AG10803 (cell line): ENCODE measurements around the gene RPS6KL1.
A peak's percentile ranks its signal among the peaks of the same experiment; 100 is the strongest.

Experiments used
- DNase-seq: peaks from one replicate; pipeline ENCODE4 v3.0.0; 2010; ENCODE audit warnings: low read depth
- H3K4me3 ChIP-seq: 2 replicates; pipeline ENCODE4 v1.5.1; 2011; ENCODE audit warnings: mild to moderate bottlenecking, low read length, control low read depth
- CTCF ChIP-seq: conservative IDR thresholded peaks from 2 replicates; pipeline ENCODE4 v1.5.1; 2011; ENCODE audit warnings: mild to moderate bottlenecking, low read length, control low read depth, inconsistent platforms

RPS6KL1 gene

DNA sequence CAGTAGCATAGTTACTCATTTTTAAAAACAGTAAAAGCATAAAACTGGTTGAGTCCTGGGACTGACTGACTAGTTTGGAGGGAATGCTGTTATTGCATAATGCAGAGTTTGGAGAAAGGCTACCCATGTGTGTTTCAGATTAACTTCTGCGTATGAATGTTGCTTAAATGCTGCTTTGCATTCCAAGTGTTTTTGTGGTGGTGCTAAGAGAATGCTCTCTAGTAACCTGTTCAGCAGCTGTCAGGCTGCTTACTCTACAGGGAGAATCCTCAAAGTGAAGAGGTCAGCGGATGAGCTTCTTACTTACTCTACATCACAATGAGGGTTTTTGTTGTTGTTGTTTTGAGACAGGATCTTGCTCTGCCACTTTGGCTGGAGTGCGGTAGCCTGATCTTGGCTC is 37.1 kb downstream of the RPS6KL1 start:
- no peak overlapping the region for H3K4me3 ChIP-seq
- TF ChIP-seq CTCF = no peak
- DNase-seq = peak; percentile 99

DNA sequence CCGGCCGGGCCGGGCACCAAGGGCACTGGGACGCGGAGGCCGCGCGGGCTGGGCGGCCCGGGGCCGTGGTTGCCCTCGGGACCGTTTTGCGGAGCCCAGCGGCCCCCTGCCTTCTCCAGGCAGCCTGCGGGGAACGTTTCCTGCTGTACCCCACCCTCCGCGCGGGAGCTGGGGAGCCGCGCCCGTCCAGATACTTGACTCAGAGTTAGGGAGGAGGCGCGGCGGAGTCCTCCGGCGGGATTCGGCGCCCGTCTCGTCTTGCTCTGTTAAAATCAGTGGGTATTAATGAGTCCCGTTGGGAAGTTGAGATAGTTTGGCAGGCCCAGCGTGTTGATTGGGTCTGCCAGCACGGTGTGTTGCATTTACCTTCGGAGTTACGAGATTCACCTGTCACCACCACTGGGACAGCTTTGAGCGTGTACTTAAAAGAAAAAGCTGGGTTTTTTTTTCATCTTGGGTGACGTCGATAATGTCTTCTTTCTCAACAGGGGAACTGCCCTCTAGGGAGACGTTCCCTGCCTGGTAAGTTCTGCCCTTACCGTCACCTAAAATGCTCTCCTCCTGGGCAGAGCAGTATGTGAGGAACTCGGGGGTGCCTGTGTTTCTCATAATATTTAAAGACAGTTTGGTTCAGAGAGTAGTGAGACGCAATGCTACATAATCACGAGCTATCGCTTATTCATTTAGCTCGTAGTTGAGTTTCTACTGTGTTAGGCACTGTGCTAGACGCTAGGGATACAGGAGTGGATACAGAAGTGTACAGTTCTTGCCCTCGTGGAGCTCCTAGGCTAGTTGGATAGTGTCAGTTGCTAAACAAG is 40.7 kb downstream of the RPS6KL1 start:
- DNase-seq = peak; percentile 52
- H3K4me3 ChIP-seq = peak overlapping the region; percentile 92

GRCh38 chr14:74881431-74882102 is 41.5 kb downstream of the RPS6KL1 start, which contains the start of gene DLST:
TSS of gene DLST (plus strand) at chr14:74881916. CDS start at chr14:74881954, 38 bp downstream.
- no peak; the same call in 1 of the 2 replicates for TF ChIP-seq CTCF
- H3K4me3 ChIP-seq = peak within 1 kb of the TSS; percentile 92
- DNase-seq = peak; percentile 87

More for the DNA sequence above, 40.7 kb downstream of the RPS6KL1 start:
- TF ChIP-seq CTCF = no peak

DNA sequence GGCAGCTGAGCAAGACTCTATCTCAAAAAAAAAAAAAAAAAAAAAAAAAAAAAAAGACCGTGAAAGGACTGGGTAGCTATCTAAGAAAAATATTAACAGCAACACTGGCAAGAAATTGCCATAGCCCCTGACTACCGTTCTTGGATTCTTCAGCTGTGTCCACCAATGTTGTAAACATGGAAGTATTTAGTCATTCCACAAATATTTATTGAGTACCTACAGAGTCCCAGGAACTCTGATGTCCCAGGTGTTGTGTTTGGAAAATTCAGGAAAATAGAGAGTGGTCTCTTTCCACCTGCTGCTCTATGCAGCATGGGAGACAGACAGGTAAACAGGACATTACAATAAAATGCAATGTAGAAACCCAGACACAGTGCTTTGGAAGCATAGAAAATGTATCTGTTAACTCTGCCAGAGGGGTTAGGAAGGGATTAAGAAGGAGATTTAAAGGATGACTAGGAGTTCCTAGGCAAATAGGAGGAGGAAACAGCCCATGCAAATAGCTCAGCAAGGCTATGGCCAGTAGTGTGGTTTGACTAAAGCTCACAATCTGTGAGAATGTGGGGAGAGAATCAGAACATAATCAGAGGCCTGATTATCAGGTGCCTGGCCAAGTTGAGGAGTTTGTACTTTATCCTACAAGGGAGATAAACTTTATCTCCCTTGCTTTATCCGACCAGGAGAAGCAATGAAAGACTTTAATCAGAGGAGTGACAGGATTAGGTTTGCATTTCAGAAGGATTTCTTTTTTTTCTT is 43.5 kb downstream of the RPS6KL1 start:
- no peak for TF ChIP-seq CTCF
- H3K4me3 ChIP-seq = no peak overlapping the region
- DNase-seq = no peak

- H3K4me3 ChIP-seq = no peak within 1 kb of the TSS
- TF ChIP-seq CTCF = no peak
- peak; percentile 69 for DNase-seq
These were observed 46.8 kb downstream of the RPS6KL1 start, which contains the start of gene PROX2 for GRCh38 chr14:74875941-74876913. TSS of gene PROX2 (minus strand) at chr14:74876145. CDS start at chr14:74863834, 12,311 bp downstream.

- TF ChIP-seq CTCF = no peak
- DNase-seq = no peak
- H3K4me3 ChIP-seq = no peak overlapping the region
These were observed 47.9 kb downstream of the RPS6KL1 start for GRCh38 chr14:74875204-74875603.
